ENCODE results near the gene HSD17B8.

Gene HSD17B8

DNA sequence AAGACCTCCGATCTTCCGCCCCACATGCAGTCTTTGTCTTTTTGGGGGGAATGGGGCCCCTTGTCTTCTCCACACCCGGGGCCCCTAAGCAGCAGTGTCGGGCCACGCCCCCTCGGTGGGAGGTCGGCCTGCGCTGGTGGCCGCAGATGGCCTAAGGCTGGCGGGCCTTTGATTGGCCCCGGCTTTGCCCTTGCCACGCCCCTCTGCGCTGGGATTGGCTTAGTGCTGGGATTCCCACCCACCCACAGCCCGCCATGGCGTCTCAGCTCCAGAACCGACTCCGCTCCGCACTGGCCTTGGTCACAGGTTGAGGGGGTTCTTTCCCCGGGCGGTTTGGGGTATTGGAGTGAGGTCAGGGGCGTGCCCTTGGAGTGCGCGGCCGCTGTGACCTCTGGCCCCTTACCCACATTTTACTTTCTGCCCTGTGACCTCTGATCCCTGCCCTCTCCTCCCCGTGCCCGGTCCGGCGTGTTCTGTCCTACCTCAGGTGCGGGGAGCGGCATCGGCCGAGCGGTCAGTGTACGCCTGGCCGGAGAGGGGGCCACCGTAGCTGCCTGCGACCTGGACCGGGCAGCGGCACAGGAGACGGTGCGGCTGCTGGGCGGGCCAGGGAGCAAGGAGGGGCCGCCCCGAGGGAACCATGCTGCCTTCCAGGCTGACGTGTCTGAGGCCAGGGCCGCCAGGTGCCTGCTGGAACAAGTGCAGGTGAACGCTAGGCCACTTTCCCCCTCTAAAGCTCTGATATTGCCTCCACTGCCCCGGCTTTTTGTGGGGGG, at the start of gene HSD17B8:
TSS of gene HSD17B8 (plus strand) at position 241 of the 776 bp plus-strand sequence. CDS start at position 255, 14 bp downstream.
- peak; percentile 89 for DNase-seq

DNA sequence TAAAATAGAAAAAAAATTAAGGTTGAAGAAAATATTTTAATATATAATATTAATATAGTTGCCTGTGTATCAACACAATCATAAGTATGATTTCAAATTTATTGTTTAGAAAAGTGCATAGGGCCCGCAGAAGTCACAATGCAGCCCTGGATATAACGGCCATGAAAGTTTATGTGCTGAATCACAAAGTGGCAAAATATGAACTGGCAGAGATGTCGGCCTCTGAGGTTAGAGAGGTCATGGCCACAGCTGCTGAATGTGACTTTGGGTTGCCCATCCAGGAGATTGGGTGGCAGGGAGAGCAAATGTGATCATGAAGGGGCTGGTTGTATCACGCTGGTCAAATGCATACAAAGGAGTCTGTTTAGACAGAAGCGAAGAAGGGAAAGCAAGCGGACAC, 47.9 kb upstream of the HSD17B8 start:
- DNase-seq, result no peak

DNA sequence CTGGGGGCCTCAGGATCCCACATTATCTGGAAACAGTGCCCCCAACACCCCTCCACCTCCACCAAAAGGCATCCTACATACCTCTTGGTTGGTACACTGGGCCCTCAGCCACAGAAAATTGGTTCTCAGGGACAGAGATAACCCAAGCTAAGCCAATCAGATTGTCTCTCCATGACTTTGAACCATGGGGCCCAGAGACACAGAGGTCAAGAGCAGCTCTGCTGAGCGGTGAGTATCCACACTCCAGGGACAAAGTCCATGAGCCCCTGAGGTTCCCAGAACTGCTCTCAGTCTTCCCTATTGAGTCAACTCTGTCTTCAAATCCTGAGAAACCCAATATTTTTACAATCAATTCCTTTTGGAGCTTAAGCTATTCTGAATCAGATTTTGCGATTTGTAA, 47.5 kb upstream of the HSD17B8 start:
- no peak for DNase-seq

DNA sequence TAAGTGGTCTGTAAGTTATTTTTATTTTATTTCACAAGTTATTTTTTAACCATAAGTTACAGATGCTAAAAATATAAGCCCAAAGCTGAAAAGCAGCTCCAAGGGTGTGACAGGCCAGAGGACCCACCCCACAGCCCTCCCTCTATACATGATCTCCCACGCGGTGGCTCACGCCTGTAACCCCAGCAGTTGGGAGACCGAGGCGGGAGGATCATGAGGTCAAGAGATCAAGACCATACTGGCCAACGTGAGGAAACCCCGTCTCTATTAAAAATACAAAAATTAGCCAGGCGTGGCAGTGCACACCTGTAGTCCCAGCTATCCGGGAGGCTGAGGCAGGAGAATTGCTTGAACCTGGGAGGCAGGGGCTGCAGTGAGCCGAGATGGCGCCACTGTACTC, 44.4 kb upstream of the HSD17B8 start:
- no peak for DNase-seq

DNA sequence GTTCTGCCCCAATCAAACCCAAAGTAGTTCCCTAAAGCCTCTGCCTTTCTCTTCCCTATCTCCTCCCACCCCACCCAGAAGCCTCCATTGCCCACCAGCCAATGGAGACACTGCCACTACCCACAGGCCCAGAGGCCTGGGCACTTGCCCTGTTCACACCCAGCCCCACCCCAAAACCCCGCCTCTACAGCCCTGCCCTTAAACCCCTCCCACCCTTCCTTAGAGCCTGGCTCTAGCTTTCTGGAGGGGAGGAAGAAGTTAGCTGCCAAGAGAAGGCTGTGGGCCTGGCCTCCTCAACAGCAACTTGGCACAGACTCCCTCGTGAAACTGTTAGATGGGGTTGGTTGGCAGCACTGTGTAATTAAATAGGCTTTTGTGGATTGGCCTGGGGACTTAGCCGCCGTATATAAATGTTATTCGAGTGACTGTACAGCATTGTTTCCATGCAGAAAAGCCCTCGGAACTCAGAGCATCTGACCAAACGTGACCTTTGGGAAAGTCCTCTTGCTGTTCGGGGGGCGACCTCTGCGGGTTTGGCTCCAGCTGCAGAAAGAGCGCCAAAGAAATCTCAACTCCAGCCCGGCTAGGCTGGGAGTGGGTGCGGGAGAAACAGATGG, 43.6 kb upstream of the HSD17B8 start:
- DNase-seq, result peak; percentile 60

DNA sequence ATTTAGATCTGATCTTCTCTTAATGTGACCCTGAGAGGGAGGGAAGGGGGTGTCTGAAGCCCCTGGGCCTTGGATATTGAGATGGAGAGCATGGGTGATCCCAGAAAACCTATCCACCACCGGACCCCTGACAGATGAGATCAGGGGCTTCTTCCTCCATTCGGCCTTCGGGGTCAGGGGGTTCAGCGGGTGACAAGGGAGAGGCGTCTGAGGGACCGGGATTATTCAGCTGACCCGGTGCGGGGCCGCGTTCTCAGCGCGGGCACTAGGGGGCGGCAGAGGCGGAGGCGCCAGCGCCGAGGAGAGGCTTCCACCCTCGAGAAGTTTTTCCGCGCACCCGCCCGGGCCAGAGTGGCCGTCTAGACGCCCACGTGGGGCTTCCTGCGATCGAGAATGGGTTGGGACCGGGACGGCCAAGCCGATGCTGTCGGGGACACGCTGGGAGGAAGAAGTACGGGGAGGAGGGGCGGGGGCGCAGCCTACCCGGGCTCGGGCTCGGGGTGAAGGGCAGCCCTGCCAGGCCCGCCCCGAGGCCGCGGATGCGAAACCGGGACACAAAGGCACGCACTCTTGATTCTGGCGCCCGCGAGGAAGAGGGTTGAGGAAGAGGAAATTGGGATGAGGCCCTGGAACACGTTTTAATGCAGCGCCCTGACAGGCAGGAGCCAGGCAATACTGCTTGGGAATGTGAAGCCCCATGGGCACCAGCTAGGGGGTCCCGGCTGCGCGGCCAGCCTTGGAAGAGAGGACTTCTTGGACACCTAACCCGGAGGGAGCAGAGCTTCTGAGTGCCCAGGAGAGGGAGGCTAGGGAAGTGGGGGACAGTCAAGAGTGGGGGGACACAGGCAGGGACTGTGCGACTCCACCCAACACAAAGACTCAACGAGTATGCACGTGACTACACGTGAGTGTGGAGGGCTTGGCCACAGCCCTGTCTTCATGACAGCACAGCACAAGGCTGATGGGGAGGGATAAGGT, 42.8 kb upstream of the HSD17B8 start:
- peak; percentile 87 for DNase-seq

DNA sequence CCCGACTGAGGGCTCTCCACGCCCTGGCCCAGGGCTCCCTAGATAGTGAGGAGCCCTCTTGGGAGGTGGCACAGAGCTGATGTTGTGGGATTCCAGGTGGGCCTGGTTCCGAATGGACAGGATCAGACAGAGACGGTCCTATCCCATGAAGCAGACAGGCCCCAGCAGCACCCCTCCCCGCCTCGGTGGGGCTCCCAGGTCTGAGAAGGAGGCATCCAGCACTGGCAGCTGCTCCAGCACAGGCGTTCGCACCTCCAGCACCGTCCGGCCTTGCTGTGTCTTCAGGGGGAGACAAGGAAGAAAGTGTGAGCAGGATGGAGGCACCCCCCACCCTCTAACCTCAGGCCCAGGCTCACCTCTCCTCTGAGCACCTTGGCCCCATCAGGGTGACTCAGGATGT, 40.9 kb upstream of the HSD17B8 start:
- DNase-seq, result no peak

DNA sequence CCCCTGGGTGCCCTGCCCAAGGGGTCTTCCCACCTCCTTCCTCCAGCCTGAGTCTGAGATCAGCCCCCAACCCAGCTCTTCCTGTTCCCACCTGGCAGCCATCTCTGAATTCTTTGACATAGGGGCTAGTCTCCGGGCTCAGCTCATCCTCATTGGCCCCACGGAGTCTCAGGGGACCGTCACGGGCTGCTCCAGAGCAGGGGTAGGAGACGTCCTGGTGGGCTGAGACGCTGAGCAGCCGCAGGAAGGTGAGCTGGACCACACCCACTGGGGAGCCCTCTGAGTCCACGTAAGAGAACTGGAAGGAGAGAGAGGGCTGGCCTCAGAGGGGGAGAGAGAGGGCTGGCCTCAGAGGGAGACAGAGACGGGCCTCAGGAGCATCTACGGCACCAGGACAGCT, 40.3 kb upstream of the HSD17B8 start:
- no peak for DNase-seq

DNA sequence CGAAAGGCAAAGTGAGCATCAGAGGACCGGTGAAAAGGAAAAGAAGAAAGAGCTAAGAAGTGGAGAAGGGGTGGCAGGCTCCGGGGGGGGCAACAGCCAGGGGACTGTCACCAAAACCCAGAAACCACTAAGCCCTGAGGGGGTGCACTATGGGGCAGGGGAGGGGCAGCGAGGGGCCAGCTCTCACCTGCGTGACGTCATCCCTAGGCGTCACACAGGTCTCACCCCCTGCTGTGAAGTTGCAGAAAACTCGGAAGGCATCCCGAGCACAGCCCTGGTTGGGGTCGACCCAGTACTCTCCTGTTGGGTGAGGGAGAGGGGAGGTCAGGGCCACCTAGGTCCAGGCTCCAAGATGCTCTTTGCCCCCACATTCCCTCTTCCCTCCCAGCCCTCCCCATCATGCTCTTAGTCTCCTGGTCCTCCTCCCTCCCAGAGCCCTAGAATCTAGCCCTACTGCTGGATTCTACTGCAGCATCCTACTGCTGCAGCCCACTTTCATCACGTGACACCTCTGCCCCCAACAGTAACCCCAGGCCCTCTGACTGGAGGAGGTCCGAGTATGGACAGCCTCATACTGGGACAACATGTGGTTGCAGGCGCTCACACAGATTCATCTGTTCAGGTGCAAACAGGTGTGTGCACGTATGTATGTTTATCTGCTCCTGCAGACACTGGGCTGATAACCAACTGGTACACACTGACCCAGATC, 39.6 kb upstream of the HSD17B8 start:
- DNase-seq, result no peak

DNA sequence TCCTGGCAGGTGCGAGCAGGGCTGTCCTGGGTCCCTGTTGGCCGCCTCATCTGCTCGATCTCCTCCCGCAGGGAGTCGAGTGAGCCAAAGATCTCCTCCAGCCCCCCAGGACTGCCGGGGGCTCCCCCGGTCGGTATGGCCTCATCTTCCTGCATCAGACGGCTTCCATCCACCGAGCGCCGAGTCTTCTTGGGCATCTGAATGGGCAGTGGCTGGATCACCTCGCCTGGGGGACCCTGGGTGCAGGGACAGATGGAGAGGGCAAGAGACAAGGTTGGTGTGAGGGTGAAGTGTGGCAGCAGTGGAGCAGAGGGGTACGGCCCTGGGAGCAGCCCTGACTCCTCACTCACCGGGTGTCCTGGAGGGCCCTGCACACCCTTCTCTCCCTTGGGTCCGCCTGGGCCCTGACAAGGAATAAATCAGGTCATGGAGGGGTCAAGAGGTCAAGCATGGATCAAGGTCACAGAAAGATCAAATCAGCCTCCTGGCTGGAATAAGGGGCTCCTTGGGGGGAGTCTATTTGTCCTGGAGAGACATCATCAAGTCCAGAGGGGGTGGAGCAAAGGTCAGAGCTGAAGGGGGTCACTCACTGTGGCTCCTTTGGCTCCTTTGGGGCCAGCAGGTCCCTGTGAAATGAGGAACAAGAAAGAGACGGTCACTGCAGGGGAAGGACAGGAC, 38.7 kb upstream of the HSD17B8 start:
- no peak for DNase-seq

DNA sequence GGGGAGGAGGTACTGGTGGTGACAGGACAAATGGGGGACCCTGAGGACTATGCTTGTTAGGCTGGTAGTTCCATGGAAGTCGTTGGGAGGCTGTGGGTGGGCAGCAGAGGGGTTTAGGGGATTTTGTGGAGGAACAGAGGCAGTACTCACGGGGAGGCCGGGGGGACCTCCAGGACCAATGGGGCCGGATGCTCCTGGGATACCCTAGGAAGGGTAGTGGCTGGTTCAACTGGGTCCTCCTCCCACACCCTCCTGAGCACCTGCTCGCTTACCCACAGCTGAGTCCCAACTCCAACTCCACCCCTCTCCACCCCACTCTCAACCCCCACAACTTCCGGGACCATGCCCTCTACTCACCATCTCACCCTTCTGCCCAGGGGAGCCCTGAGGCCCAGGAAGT, 38.1 kb upstream of the HSD17B8 start:
- no peak for DNase-seq

DNA sequence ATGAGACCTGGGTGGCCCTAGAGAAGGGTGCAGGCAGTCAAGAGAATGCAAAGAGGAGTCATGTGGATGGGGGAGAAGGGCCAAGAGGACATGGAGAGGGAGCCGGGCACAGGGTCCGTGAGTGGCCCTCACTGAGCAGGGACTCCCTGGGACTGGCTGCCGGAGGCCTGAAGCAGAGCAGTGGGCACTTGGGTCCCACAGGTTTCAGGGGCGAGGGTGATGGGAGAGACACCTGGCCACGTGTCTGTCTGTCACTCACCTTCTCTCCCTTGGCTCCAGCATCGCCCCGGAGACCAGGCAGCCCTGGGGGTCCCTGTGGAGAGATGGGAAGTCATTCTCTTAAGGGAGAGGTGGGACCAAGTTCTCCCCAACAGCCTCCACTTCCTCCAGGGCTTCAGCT, 37.6 kb upstream of the HSD17B8 start:
- no peak for DNase-seq

DNA sequence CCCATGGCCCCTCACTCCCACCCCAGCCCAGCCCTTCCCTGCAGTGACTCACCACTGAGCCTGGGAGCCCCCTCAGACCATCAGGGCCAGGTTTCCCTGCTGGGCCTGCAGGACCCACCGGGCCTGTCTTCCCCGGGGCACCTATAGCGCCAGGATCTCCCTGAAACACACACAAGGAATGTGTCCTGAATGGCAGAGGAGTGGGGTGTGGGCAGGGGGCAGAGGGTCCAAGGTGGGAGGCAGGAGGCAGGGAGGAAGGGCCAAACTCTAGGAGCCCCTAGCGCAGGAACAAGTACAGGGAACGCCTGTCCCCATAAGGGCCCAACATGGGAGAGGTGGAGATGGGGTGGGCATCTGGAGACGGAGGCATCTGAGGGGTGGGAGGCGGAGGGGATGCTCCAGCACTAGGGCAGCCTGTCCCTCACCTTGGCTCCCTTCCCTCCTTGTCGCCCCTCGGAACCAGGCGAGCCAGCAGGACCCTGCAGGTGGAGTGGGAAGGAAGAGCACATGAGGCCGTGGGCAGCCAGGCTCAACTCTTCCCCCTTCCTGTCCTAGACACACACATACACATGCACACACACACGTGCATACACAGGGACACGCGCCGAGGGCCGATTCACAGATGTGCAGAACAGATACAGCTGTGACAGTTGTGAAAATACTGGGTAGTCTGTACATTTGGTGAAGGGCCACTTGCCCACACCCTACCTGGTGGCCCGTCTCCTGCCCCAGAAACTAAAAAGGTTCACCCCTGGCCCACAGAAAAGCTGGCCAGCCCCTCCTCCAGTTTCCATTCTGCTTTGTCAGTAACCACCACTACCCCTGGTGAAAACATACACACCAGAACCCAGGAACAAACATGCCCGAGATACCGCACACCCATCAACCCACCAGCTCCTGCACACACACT, 36.8 kb upstream of the HSD17B8 start:
- no peak for DNase-seq

DNA sequence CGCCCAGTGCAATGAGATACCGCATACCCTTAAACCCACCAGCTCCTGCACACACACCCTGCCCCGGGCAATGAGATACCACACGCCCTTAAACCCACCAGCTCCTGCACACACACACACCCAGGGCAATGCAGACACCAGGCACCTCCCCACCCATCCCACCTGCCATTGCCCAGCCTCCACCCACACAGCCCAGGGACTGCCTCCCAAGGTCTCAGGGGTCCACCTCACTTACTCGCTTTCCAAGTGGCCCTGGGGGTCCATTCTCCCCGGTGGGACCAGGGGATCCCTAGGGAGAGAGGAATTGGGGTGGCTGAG, 36.2 kb upstream of the HSD17B8 start:
- no peak for DNase-seq

DNA sequence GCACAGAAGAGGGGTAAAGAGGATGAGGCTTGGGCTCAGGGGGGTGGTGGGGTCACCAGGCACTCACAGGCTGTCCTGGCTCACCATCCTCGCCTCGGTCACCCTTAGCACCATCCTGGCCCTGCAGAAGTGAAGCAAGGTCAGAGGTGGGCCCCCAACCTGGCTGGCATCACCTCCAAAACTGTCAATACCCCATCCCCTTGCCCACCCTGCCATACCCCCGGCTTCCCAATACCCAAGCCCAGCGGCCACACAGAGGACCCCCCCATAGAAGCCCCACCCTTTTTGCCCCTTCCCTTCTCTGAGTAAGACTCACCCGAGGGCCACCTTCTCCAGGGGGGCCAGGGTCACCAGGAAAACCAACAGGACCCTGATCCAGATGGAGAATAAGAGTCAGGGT, 35.8 kb upstream of the HSD17B8 start:
- DNase-seq, result no peak

DNA sequence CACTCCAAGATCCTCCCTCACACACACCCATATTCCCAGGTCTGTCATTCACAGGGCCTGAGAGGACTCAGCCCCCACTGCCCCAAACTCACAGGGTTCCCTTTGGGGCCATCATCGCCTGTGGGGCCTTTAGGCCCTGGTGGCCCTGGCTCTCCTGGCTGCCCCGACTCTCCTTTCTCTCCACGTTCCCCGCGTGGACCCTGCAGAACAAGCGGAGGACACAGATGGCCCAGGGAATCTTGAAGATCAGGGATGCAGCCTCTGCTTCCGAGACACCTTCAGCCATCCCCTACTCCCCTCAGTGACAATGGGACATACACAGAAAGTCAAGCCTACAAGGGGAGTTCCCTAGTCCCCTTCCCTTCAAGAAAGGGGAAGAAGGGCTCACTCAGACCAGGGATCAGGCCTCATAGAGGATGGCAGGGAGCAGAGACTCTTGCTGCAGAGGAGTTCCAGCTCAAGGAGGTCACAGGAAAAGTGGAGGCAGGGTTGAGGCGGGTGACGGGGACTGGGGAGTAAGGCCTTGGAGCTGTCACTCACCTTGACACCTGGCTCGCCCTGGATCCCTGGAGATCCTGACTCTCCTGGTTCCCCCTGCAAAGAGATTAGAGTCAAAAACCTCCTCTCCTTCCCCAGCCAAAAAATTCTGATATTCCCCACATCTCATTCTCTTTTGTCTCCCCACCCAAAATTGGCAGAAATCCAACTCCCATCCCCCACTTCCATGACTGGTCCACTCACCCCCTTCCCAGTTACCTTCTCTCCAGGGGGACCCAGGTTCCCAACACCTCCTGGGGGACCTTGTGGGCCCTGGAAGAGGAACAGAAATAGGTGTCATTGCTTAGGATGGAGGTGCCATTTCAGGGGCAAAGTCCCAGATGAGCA, 34.9 kb upstream of the HSD17B8 start:
- DNase-seq, result peak; percentile 19

DNA sequence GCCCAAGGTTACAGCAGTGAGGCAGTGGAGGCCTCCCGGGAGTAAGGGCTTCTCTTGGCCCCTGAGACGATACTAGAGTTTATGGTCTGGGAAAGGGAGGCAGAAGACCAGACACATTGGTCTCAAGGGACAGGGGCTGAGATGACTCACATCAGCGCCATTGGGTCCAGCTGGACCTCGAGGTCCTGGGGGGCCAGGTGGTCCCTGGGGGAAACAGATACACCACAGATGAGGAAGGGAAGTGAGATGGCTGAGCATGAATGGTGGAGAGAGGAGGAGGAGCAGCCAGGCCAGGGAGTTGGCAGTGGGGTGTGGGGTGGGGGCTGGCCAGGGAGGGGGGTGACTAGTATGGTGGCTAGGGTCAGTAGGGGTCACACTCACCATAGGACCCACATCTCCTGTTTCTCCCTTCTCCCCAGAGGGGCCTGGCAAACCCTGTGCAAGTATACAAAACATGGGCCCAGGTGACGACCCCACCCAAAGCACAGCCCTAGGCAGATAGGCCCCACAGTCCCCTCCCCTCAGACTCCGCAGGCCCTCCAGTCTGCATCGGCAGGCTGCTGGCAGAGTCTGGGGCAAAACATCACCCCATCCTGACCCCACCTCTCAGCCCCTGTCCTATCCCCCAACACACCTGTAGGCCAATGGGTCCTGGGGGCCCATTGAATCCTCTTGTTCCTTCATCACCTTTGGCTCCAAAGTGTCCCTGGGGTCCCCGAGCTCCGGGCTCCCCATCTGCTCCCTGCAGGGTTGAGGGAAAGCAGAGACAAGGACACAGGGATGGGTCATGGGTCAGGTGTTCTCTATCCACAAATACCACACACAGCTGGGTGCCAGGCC, 34.1 kb upstream of the HSD17B8 start:
- DNase-seq, result no peak

DNA sequence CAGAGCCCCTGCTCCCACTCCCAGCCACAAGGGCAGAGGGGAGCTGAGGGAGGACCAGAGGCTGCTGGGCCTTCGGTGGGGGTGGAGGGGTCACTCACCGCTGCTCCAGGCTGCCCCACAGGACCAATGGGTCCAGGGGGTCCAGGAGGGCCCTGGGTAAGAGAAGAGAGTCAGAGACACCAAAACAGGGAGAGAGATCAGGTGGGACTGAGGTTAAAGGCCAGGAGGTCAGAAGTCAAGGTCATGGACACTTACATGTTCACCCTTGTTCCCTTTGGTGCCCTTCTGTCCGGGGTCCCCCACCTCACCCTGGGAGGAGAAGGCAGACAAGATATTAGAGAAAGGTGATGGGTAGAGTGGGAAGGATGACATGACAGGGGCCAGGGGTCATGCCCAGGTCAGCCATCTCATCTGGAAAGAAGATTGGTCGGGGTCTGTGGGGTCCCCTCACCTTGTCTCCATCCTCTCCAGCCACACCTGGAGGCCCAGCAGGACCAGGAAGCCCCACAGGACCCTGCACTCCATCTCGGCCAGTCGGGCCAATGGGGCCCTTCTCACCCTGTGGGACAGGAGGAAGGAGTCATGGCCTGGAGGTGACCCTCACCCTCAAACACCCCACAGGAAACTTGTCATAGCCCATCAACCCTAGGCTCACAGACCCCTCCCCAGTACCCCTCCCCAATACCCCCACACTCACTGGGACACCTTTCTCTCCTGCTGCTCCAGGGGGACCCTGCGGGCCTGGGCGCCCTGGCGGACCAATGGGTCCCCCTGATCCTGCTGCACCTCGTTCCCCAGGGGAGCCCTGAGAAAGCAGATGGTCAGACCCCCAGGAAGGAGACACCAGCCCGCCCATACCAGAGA, 33.2 kb upstream of the HSD17B8 start:
- DNase-seq, result no peak
